Fibroblast of skin of left quadriceps (primary cell): Measurements from ENCODE around the gene GRIP2.

ENCODE experiments used
- DNase-seq, 2 experiments: peaks; one replicate each; pipeline ENCODE4 v3.0.0-alpha.2; 2013; ENCODE audit warnings: low read depth in 2 of 2

GRIP2 gene

GRCh38 chr3:14506626-14507304 lies 33.4 kb downstream of the GRIP2 start:
- DNase-seq, result no peak

- no peak for DNase-seq
Measured at GRCh38 chr3:14505803-14506500, 34.2 kb downstream of the GRIP2 start.

- DNase-seq, result no peak
Measured at GRCh38 chr3:14505001-14505802, 34.9 kb downstream of the GRIP2 start.

- DNase-seq, result no peak
Measured at GRCh38 chr3:14503706-14504065, 36.5 kb downstream of the GRIP2 start.

GRCh38 chr3:14503033-14503705 lies 37.0 kb downstream of the GRIP2 start:
- DNase-seq, result no peak

- no peak for DNase-seq
Measured at GRCh38 chr3:14502472-14502871, 37.7 kb downstream of the GRIP2 start.

GRCh38 chr3:14497321-14497720 lies 42.8 kb downstream of the GRIP2 start:
- no peak for DNase-seq

GRCh38 chr3:14496351-14496750 lies 43.8 kb downstream of the GRIP2 start:
- DNase-seq, result no peak

- DNase-seq, result no peak
Measured at GRCh38 chr3:14494973-14495300, 45.2 kb downstream of the GRIP2 start.

- DNase-seq, result no peak
Measured at GRCh38 chr3:14494279-14494972, 45.7 kb downstream of the GRIP2 start.

- no peak for DNase-seq
Measured at GRCh38 chr3:14492948-14493881, 46.9 kb downstream of the GRIP2 start.

- DNase-seq, result no peak
Measured at GRCh38 chr3:14491396-14492190, 48.5 kb downstream of the GRIP2 start.

GRCh38 chr3:14490831-14491230 lies 49.3 kb downstream of the GRIP2 start:
- DNase-seq, result no peak

GRCh38 chr3:14490255-14490654 lies 49.9 kb downstream of the GRIP2 start:
- DNase-seq, result no peak

- no peak for DNase-seq
Measured at GRCh38 chr3:14489641-14490040, 50.5 kb downstream of the GRIP2 start.

GRCh38 chr3:14488286-14489041 lies 51.7 kb downstream of the GRIP2 start:
- no peak for DNase-seq

GRCh38 chr3:14487821-14488220 lies 52.3 kb downstream of the GRIP2 start:
- DNase-seq, result no peak

- DNase-seq, result no peak
Measured at GRCh38 chr3:14487086-14487485, 53.1 kb downstream of the GRIP2 start.

GRCh38 chr3:14486460-14486859 lies 53.7 kb downstream of the GRIP2 start:
- DNase-seq, result no peak
